H1 (cell line): ENCODE results near the gene PAX5. TPM values are rescaled to one million over a fixed set of nuclear protein-coding genes. Genes with fewer than 3 reads are reported as not detected.

Experiments
- CTCF ChIA-PET: fragments of 300-600 bp; sonication (Branson Sonifier 250); formaldehyde crosslinking; loops from one replicate; lab custom pipeline; 2021; ENCODE audit not compliant: partially characterized antibody; lab: Charles Lee
- POLR2A ChIA-PET: fragments of 300-600 bp; sonication (Branson Sonifier 250); formaldehyde crosslinking; loops from one replicate; lab custom pipeline; 2021; ENCODE audit warnings: inconsistent platforms; ENCODE audit not compliant: partially characterized antibody; lab: Charles Lee
- DNase-seq, 2 experiments: peaks; one replicate each; pipeline versions ENCODE4 v3.0.0 to v3.0.0-alpha.2; 2010 to 2022; ENCODE audit warnings: low spot score in 2 of 2, low read depth in 1 of 2, mixed read lengths in 1 of 2
- FAIRE-seq: peaks from 2 replicates; lab custom pipeline; 2011; peaks lifted over from hg19 to GRCh38; lab: Jason Lieb, UNC
- H2AFZ ChIP-seq: 2 replicates; pipeline ENCODE4 v1.8.1; 2012; ENCODE audit warnings: low read length, inconsistent platforms
- H2AK5ac ChIP-seq: 2 replicates; pipeline ENCODE4 v1.6.1; 2013; ENCODE audit warnings: low read depth, low read length
- H2BK120ac ChIP-seq: replicated peaks from 2 replicates; pipeline ENCODE3; 2013; ENCODE audit warnings: low read depth, low read length, inconsistent platforms
- H2BK12ac ChIP-seq: 2 replicates; pipeline ENCODE4 v1.6.1; 2013; ENCODE audit warnings: low read depth, low read length
- H2BK15ac ChIP-seq: 2 replicates; pipeline ENCODE4 v1.6.1; 2013; ENCODE audit warnings: low read length
- H2BK20ac ChIP-seq: 2 replicates; pipeline ENCODE4 v1.6.1; 2013; ENCODE audit warnings: low read length
- H2BK5ac ChIP-seq: 2 replicates; pipeline ENCODE4 v1.6.1; 2013; ENCODE audit warnings: low read depth, low read length
- H3K14ac ChIP-seq: 2 replicates; pipeline ENCODE4 v1.6.1; 2013; ENCODE audit warnings: inconsistent platforms; ENCODE audit not compliant: insufficient read length
- H3K18ac ChIP-seq: 2 replicates; pipeline ENCODE4 v1.6.1; 2013; ENCODE audit warnings: low read length; ENCODE audit errors: extremely low read depth
- H3K23ac ChIP-seq: 2 replicates; pipeline ENCODE4 v1.6.1; 2013; ENCODE audit warnings: inconsistent platforms; ENCODE audit not compliant: insufficient read length
- H3K23me2 ChIP-seq: 2 replicates; pipeline ENCODE4 v1.6.1; 2013; ENCODE audit warnings: low read depth, low read length
- H3K27ac ChIP-seq: 2 replicates; pipeline ENCODE4 v1.6.1; 2011; ENCODE audit warnings: low read depth, low read length, inconsistent platforms
- H3K27me3 ChIP-seq, 4 experiments: replicated peaks in 1 of 4; 1 replicate in 1 of 4; 2 replicates in 3 of 4; pipeline versions ENCODE4 v1.6.1 to v1.8.1; 2011 to 2013; ENCODE audit warnings: low read length in 3 of 4, mild to moderate bottlenecking in 3 of 4, inconsistent platforms in 2 of 4, mixed read lengths in 2 of 4, moderate library complexity in 1 of 4; ENCODE audit not compliant: control insufficient read depth in 3 of 4, insufficient read depth in 3 of 4; ENCODE audit errors: extremely low read depth in 1 of 4
- H3K36me3 ChIP-seq, 4 experiments: 2 replicates each; pipeline versions ENCODE4 v1.6.1 to v1.8.1; 2011 to 2013; ENCODE audit warnings: mild to moderate bottlenecking in 4 of 4, low read length in 3 of 4, moderate library complexity in 2 of 4, control low read depth in 1 of 4, inconsistent platforms in 1 of 4; ENCODE audit not compliant: insufficient read depth in 4 of 4, control insufficient read depth in 2 of 4
- H3K4ac ChIP-seq: replicated peaks from 2 replicates; pipeline ENCODE3; 2013; ENCODE audit warnings: low read length, low read depth, mixed read lengths, inconsistent platforms; ENCODE audit not compliant: insufficient read length
- H3K4me1 ChIP-seq, 4 experiments: replicated peaks in 1 of 4; 1 replicate in 1 of 4; 2 replicates in 3 of 4; pipeline versions ENCODE4 v1.6.1 to v1.8.1; 2011 to 2013; ENCODE audit warnings: low read length in 3 of 4, inconsistent platforms in 2 of 4, mixed read lengths in 1 of 4; ENCODE audit not compliant: insufficient read depth in 4 of 4, control insufficient read depth in 3 of 4
- H3K4me2 ChIP-seq, 2 experiments: 2 replicates each; pipeline versions ENCODE4 v1.6.1 to v1.8.1; 2011 to 2013; ENCODE audit warnings: low read depth in 2 of 2, low read length in 2 of 2, control low read depth in 1 of 2, inconsistent platforms in 1 of 2, mild to moderate bottlenecking in 1 of 2; ENCODE audit not compliant: insufficient read depth in 1 of 2
- H3K4me3 ChIP-seq, 4 experiments: fragments of 200-600, 300-600 bp in 1 of 4; sonication (generic), shearing (Covaris generic), sonication (Bioruptor Twin) in 1 of 4; 2 replicates each; pipeline versions ENCODE4 v1.5.1 to v1.8.1; 2011 to 2016; ENCODE audit warnings: low read length in 4 of 4, low read depth in 3 of 4, control low read depth in 2 of 4, inconsistent platforms in 2 of 4, mild to moderate bottlenecking in 2 of 4, mixed read lengths in 1 of 4, moderate library complexity in 1 of 4; ENCODE audit not compliant: insufficient read depth in 2 of 4; ENCODE audit errors: extremely low read depth in 1 of 4
- H3K56ac ChIP-seq: replicated peaks from 2 replicates; pipeline ENCODE3; 2013; ENCODE audit warnings: low read depth, mild to moderate bottlenecking, mixed read lengths, low read length, inconsistent platforms; ENCODE audit not compliant: insufficient read length
- H3K79me1 ChIP-seq: 2 replicates; pipeline ENCODE4 v1.6.1; 2013; ENCODE audit warnings: low read depth, low read length, control low read depth
- H3K79me2 ChIP-seq, 2 experiments: 2 replicates each; pipeline versions ENCODE4 v1.6.1 to v1.8.1; 2012 to 2013; ENCODE audit warnings: low read length in 2 of 2, mild to moderate bottlenecking in 2 of 2, inconsistent platforms in 1 of 2; ENCODE audit not compliant: insufficient read depth in 2 of 2, control insufficient read depth in 1 of 2
- H3K9ac ChIP-seq, 4 experiments: replicated peaks in 1 of 4; 1 replicate in 1 of 4; 2 replicates in 3 of 4; pipeline versions ENCODE4 v1.6.1 to v1.8.1; 2011 to 2013; ENCODE audit warnings: low read depth in 3 of 4, low read length in 3 of 4, control low read depth in 2 of 4, mild to moderate bottlenecking in 2 of 4, moderate library complexity in 2 of 4, inconsistent platforms in 1 of 4; ENCODE audit errors: extremely low read depth in 1 of 4
- H3K9me3 ChIP-seq, 2 experiments: 2 replicates each; pipeline versions ENCODE4 v1.6.1 to v1.8.1; 2012 to 2013; ENCODE audit warnings: mild to moderate bottlenecking in 2 of 2, moderate library complexity in 2 of 2, control low read depth in 1 of 2, inconsistent platforms in 1 of 2, low read depth in 1 of 2, low read length in 1 of 2, mixed read lengths in 1 of 2; ENCODE audit not compliant: insufficient read depth in 2 of 2
- H4K20me1 ChIP-seq, 2 experiments: replicated peaks in 1 of 2; 2 replicates each; pipeline versions ENCODE3 to v1.8.1; 2011 to 2013; ENCODE audit warnings: inconsistent platforms in 2 of 2, low read length in 2 of 2, mild to moderate bottlenecking in 1 of 2; ENCODE audit not compliant: insufficient read depth in 2 of 2, control insufficient read depth in 1 of 2
- H4K5ac ChIP-seq: 2 replicates; pipeline ENCODE4 v1.6.1; 2013; ENCODE audit warnings: low read length, low read depth, mixed read lengths, inconsistent platforms; ENCODE audit not compliant: insufficient read length
- H4K8ac ChIP-seq: 2 replicates; pipeline ENCODE4 v1.8.0; 2013; ENCODE audit warnings: mild to moderate bottlenecking, moderate library complexity, low read length, inconsistent platforms; ENCODE audit not compliant: insufficient read depth; ENCODE audit errors: extremely low read depth
- H4K91ac ChIP-seq: replicated peaks from 2 replicates; pipeline ENCODE3; 2013; ENCODE audit warnings: low read length, mixed read lengths, inconsistent platforms; ENCODE audit not compliant: insufficient read length
- CHD2 ChIP-seq: IDR thresholded peaks from 2 replicates; pipeline ENCODE4 v1.6.1; 2012; ENCODE audit warnings: low read length, improper control_type of control experiment
- CTBP2 ChIP-seq: IDR thresholded peaks from 2 replicates; pipeline ENCODE4 v1.7.0; 2011; ENCODE audit warnings: borderline replicate concordance, mild to moderate bottlenecking, moderate library complexity, mixed read lengths, low read length; ENCODE audit not compliant: insufficient read depth, insufficient read length
- GABPA ChIP-seq: IDR thresholded peaks from 2 replicates; pipeline ENCODE4 v1.6.1; 2011; ENCODE audit warnings: mild to moderate bottlenecking, low read length, moderate library complexity, borderline replicate concordance; ENCODE audit not compliant: insufficient read depth
- PHF8 ChIP-seq: fragments of 200-600 bp; sonication (generic); conservative IDR thresholded peaks from 2 replicates; pipeline ENCODE4 v1.7.1; 2012; ENCODE audit warnings: low read depth, mild to moderate bottlenecking, inconsistent platforms, low read length, moderate library complexity
- POLR2AphosphoS5 ChIP-seq: IDR thresholded peaks from 2 replicates; pipeline ENCODE4 v1.6.1; 2011; ENCODE audit warnings: low read depth, low read length
- WGBS, 2 experiments: shearing (Covaris generic) in 1 of 2; methylation state at CpG; one replicate each; pipeline versions ENCODE4 v1.1.6 to v1.1.7; 2013 to 2015; ENCODE audit warnings: low lambda C conversion rate in 2 of 2, mixed read lengths in 2 of 2, inconsistent platforms in 1 of 2, low coverage in 1 of 2, missing lambda C conversion rate in 1 of 2; ENCODE audit not compliant: insufficient replicate concordance in 2 of 2, insufficient coverage in 1 of 2, insufficient read length in 1 of 2; ENCODE audit errors: extremely low coverage in 1 of 2, missing lambda C conversion rate in 1 of 2; 5-methylcytosine and 5-hydroxymethylcytosine counted together
- polyA plus RNA-seq, 7 experiments: library from polyadenylated mRNA; depleted of rRNA in 3 of 7; stranded (reverse) in 5 of 7; unstranded in 2 of 7; fragments of >200 nt in 5 of 7; fragments of 200-250 nt in 2 of 7; gene quantifications; 1 replicate in 5 of 7; 2 replicates in 1 of 7; 4 replicates in 1 of 7; pipeline versions ENCODE4 v1.2.1 to v1.2.3, GENCODE V29; 2011 to 2013; ENCODE audit warnings: missing spikeins in 2 of 7, mixed read lengths in 2 of 7
- total RNA-seq: library from RNA; stranded (reverse); fragmentation: NEBNext Ultra II Directional; extraction: Animal tissue kit (Norgen Biotek cat#: 25700); gene quantifications from 2 replicates; pipeline ENCODE4 v1.2.1, GENCODE V29; 2021

The PAX5 gene
- total and polyA plus RNA-seq, 2 of the 8 experiments (the other 6 are each of a cell fraction or from before 2014, with no cell fraction given): 0.29 to 0.43 TPM

DNA sequence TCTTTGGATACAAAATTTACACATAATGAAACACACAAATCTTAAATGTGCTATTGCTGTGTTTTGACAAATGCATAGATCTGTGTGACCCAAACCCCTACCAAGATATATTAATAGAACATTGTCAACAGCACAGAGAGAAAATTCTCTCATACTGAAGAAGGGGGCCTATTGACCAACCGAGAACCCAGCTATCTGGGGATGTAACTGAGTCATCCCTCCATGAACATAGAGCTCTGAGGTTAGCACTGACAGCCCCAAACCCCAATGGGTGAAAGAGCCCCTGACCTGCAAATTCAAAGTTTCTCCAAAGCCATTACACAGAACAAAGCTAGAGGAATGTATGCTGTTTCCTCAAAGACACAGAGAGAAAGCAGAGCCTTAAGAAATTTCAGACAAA lies 180.8 kb downstream of the PAX5 start:
- H3K56ac ChIP-seq: no peak overlapping the region
- no peak overlapping the region for H4K5ac ChIP-seq
- H3K4me3 ChIP-seq: no peak overlapping the region
- FAIRE-seq: no peak
- CTCF ChIA-PET: interaction anchor here (0.8 to 13.8 kb wide), 13 partner anchors 9 to 558 kb away, joined by 3 to 148 read pairs (median 6); no protein-coding TSS in a partner anchor
- no peak overlapping the region for H3K18ac ChIP-seq
- H4K20me1 ChIP-seq: no peaks in the 10 kb centered on the region
- H3K27me3 ChIP-seq: no peaks in the 10 kb centered on the region
- no peak overlapping the region for H2BK120ac ChIP-seq
- TF ChIP-seq POLR2AphosphoS5: no peak
- no peak for TF ChIP-seq PHF8
- TF ChIP-seq GABPA: no peak
- TF ChIP-seq CHD2: no peak
- no peak for TF ChIP-seq CTBP2
- WGBS, 2 experiments: 80% methylated on average over 1 of the region's 1 CpG; no CpG with 5 or more reads in 1 of the 2 experiments
- peaks cover 0 to 5% (median 0%) of the 10 kb centered on the region in 4 experiments; a peak in 2 of 7 replicates for H3K4me1 ChIP-seq
- no peak overlapping the region for H3K14ac ChIP-seq
- no peak overlapping the region for H3K4ac ChIP-seq
- no peaks in the 10 kb centered on the region; the same call in 1 of the 2 replicates for H3K23me2 ChIP-seq
- no peak overlapping the region for H2BK5ac ChIP-seq
- no peak overlapping the region for H2BK12ac ChIP-seq
- H2AFZ ChIP-seq: no peak overlapping the region
- no peak overlapping the region for H4K8ac ChIP-seq
- POLR2A ChIA-PET: no interaction called here
- no peaks in the 10 kb centered on the region for H3K9me3 ChIP-seq
- no peak overlapping the region for H3K9ac ChIP-seq
- no peak overlapping the region for H3K23ac ChIP-seq
- H3K4me2 ChIP-seq: no peak overlapping the region
- no peaks in the 10 kb centered on the region for H3K79me1 ChIP-seq
- H2AK5ac ChIP-seq: no peak overlapping the region
- H2BK20ac ChIP-seq: no peak overlapping the region
- no peak overlapping the region for H2BK15ac ChIP-seq
- no peak overlapping the region for H4K91ac ChIP-seq
- no peak for DNase-seq
- H3K36me3 ChIP-seq: no peaks in the 10 kb centered on the region
- H3K79me2 ChIP-seq: no peaks in the 10 kb centered on the region
- H3K27ac ChIP-seq: no peak overlapping the region
